Measurements from ENCODE around the gene ZNF784.

DNA sequence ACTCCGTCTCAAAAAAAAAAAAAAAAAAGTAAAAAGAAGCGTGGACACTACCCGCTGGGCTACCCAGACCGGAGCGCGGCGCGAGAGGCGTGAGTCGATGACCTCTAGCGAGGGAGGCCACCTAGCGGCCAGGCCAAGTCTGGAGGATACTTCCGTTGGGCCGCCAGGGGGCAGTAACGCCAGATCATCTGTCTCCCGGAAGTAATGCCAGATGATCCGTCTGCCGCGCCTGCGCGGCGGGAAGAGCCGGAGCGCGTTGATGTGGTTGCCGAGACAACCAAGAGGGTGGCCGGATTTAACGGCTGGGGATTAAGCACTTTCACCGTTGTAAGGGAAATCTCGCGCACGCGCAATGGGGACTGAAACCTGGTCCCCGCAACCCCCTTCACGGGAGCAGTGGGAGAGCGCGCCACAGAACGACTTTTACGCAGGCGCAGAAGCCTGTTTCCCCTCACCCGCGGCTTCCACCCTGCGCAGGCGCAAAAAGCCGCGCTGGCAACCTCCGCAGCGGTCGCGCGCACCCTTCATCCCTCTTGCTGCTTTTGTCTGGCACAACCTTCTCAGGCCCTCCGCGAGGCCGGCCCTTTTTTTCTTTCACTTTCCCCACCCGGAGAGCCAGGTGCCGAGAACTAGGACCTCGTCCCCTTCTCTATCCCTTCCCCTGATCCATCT lies 29.4 kb upstream of the ZNF784 start:
- peak; percentile 99 for TF ChIP-seq CTCF (IDR thresholded peaks at IDR 0.05; ENCODE audit: low read depth, low read length, poor library complexity, severe bottlenecking)
- no peak for TF ChIP-seq EZH2phosphoT487 (IDR thresholded peaks at IDR 0.05; ENCODE audit: borderline replicate concordance, low read length)

All from DOHH2 (cell line).